IPS DF 6.9 (cell line): ENCODE data around the gene TMEM240.
A peak's percentile ranks its signal among the peaks of the same experiment; 100 is the strongest.
"Not testable (repeated sequence)": the region's sequence is repeated elsewhere in the genome, so short reads cannot be mapped to it uniquely, and the experiment has no call there.

ENCODE experiments used
- DNase-seq: peaks from one replicate; pipeline ENCODE4 v3.0.0-alpha.2; 2013; ENCODE audit warnings: low read depth, low spot score
- H3K27ac ChIP-seq: one replicate; pipeline ENCODE4 v1.5.1; 2013; ENCODE audit warnings: low read length, control low read depth
- H3K27me3 ChIP-seq: 2 replicates; pipeline ENCODE4 v1.6.1; 2013; ENCODE audit warnings: mild to moderate bottlenecking, low read length; ENCODE audit not compliant: control insufficient read depth, insufficient read depth
- H3K36me3 ChIP-seq: 2 replicates; pipeline ENCODE4 v1.6.1; 2013; ENCODE audit warnings: low read length; ENCODE audit not compliant: control insufficient read depth, insufficient read depth
- H3K4me1 ChIP-seq: 2 replicates; pipeline ENCODE4 v1.6.1; 2013; ENCODE audit warnings: low read length; ENCODE audit not compliant: control insufficient read depth, insufficient read depth
- H3K4me3 ChIP-seq: 2 replicates; pipeline ENCODE4 v1.5.1; 2013; ENCODE audit warnings: mild to moderate bottlenecking, low read length
- H3K9me3 ChIP-seq: 2 replicates; pipeline ENCODE4 v1.6.1; 2013; ENCODE audit warnings: low read length, inconsistent platforms; ENCODE audit not compliant: control insufficient read depth, insufficient read depth
- WGBS: extraction: QIAGEN DNeasy Blood & Tissue Kit; methylation state at CpG from one replicate; pipeline ENCODE4 v1.1.7; 2013; ENCODE audit warnings: mixed read lengths, missing lambda C conversion rate; ENCODE audit not compliant: insufficient read length, insufficient coverage; 5-methylcytosine and 5-hydroxymethylcytosine counted together

TMEM240 gene

DNA sequence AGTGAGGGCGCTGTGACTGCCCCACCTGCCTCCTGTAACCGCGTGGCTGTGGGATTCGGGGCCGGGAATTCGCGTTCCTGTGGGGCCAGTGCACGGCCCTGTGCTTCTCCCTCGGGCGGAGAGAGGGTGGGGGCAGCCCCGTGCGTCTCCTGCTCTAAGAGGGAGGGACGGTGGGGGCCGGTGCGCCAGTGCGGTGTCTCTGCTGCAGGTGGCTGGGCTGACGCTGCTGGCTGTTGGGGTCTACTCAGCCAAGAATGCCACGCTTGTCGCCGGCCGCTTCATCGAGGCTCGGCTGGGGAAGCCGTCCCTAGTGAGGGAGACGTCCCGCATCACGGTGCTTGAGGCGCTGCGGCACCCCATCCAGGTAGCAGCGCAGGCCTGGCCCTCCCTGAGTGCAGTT, 17.9 kb downstream of the TMEM240 start:
- H3K36me3 ChIP-seq = peaks cover 34% of the 10 kb centered on the region
- not testable (repeated sequence) for H3K27ac ChIP-seq, H3K4me3 ChIP-seq, H3K27me3 ChIP-seq, H3K4me1 ChIP-seq, DNase-seq, H3K9me3 ChIP-seq
- WGBS = no CpG with 5 or more reads among the region's 30 CpGs

DNA sequence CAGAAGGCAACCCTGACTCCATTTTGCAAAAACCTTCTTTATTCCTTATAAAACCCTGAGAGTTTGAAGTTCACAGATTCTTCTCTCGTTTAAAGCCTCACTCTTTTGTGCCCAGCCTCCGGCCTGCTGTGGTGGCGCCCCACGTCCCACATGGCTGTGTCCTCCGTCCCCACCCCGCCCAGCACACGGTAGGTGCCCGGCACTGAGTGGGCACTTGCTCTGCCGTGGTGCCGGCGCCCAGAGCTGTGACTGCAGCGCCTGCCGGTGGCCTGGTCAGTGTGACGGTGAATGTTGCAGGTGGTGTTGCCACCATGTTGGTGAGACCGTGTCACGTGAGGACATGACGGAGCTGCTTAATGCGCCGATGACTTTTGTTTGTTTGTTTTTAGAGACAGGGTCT, 19.1 kb downstream of the TMEM240 start:
- no peaks in the 10 kb centered on the region for H3K27me3 ChIP-seq
- H3K36me3 ChIP-seq = peaks cover 29% of the 10 kb centered on the region
- WGBS = no CpG with 5 or more reads among the region's 19 CpGs
- H3K9me3 ChIP-seq = no peaks in the 10 kb centered on the region
- H3K4me3 ChIP-seq = no peak overlapping the region
- no peak for DNase-seq
- H3K27ac ChIP-seq = no peak overlapping the region
- no peaks in the 10 kb centered on the region; the same call in 1 of the 2 replicates for H3K4me1 ChIP-seq

DNA sequence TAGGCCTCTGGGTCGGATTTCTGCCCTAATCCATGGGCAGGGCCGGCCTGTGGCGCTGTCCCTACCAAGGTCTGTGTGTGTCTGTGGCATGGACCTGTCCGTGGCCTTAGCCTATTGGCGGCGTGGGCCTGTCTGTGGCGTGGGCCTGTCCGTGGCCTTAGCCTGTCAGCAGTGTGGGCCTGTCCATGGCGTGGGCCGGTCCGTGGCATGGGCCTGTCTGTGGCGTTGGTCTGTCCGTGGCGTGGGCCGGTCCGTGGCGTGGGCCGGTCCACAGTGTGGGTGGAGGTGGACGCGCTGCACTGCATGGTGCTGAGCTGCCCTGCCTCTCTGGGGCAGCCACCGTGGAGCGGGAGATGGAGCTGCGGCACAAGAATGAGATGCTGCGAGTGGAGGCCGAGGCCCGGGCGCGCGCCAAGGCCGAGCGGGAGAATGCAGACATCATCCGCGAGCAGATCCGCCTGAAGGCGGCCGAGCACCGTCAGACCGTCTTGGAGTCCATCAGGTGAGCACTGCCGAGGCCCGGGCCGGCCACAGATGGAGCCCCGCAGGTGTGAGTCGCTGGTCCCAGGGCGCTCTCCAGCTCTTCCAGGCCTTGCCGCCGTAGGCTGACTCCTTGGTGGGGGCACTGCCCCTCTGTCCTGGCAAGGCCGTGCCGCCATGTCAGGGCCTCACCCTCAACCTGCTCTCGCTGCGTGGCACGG, 20.5 kb downstream of the TMEM240 start:
- H3K9me3 ChIP-seq, H3K4me1 ChIP-seq, H3K4me3 ChIP-seq, H3K27me3 ChIP-seq, H3K27ac ChIP-seq, DNase-seq: not testable (repeated sequence)
- peaks cover 25% of the 10 kb centered on the region for H3K36me3 ChIP-seq
- no CpG with 5 or more reads among the region's 51 CpGs for WGBS

DNA sequence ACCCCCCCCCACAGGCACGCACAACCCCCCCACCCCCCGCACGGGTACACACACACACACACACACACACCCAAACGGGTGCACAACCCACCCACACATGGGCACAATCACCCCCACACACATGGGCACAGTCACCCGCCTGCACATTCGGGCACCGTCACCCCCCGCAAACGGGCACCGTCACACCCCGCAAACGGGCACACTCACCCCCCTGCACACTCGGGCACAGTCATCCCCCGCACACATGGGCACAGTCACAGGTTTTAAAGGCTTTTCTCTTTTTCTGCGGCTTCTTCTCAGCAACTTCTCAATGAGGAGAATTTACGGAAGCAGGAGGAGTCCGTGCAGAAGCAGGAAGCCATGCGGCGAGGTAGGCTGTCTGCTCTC, 21.8 kb downstream of the TMEM240 start:
- no CpG with 5 or more reads among the region's 19 CpGs for WGBS
- H3K9me3 ChIP-seq = not testable (repeated sequence)

DNA sequence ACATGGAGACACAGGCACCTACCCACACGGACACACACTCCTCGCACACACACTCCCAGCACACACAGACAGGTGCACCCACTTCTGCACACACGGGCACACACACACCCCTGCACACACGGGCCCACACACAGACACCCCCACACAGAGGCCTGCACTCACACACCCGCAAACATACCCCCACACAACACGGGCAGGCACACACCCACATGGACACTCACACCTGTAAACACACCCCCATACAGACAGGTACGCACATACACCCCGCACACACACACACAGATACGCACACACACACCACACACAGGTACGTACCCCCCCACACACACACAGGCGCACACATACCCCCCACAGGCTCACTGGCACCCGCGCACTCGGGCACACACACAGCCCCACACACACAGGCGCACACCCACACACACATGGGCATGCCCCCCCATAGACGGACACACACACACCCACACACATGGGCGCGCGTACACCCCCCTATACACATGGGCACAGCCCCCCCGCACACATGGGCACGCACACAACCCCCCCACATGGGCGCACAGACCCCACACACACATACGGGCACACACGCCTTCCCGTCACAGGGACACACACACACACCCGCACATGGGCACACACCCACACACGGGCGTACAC, 22.3 kb downstream of the TMEM240 start:
- no peaks in the 10 kb centered on the region for H3K9me3 ChIP-seq
- no peaks in the 10 kb centered on the region; the same call in 1 of the 2 replicates for H3K4me1 ChIP-seq
- peaks cover 25% of the 10 kb centered on the region for H3K36me3 ChIP-seq
- H3K4me3 ChIP-seq = no peak overlapping the region
- no peaks in the 10 kb centered on the region for H3K27me3 ChIP-seq
- DNase-seq = no peak
- H3K27ac ChIP-seq = no peak overlapping the region
- no CpG with 5 or more reads among the region's 28 CpGs for WGBS

More for the DNA sequence above, 21.8 kb downstream of the TMEM240 start:
- H3K4me3 ChIP-seq, DNase-seq, H3K27me3 ChIP-seq, H3K4me1 ChIP-seq, H3K27ac ChIP-seq: not testable (repeated sequence)
- peaks cover 25% of the 10 kb centered on the region for H3K36me3 ChIP-seq

DNA sequence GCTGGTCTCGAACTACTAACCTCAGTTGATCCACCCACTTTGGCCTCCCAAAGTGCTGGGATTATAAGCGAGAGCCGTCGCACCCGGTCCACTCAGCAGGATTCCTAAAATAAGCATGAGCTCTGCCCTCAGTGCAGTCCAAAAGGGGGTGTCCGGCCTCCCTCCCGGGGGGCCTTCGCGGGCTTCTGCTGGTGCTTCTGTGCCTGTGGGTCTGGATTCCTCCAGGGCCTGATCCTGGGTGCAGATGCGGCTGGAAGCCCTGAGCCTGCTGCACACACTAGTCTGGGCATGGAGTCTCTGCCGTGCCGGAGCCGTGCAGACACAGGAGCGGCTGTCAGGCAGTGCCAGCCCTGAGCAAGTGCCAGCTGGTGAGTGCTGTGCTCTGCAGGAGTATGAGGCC, 23.5 kb downstream of the TMEM240 start:
- not testable (repeated sequence) for H3K27me3 ChIP-seq, H3K27ac ChIP-seq, DNase-seq, H3K4me1 ChIP-seq, H3K9me3 ChIP-seq, H3K4me3 ChIP-seq
- H3K36me3 ChIP-seq = peaks cover 25% of the 10 kb centered on the region
- no CpG with 5 or more reads among the region's 14 CpGs for WGBS

DNA sequence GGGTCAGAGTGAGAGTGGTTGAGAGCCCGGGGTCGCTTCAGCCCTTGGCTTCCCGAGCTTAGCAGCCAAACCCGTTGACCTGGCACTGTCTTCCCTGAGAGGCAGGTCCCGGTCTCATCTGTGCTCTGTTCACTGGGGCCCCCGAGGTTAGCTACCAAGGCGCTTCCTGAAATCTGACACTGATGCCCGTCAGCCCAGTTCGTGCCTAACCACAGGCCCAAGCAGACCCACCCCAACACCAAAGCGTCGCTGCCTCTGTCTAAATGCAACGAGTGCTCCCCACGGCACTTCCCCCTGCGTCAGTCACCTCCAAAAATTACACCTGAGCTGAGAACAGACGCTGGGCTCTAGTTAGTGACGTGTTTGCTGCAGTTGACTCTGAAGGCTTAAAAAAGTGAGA, 26.0 kb downstream of the TMEM240 start:
- H3K4me1 ChIP-seq, DNase-seq, H3K27ac ChIP-seq, H3K9me3 ChIP-seq, H3K4me3 ChIP-seq, H3K27me3 ChIP-seq: not testable (repeated sequence)
- peaks cover 12% of the 10 kb centered on the region for H3K36me3 ChIP-seq
- no CpG with 5 or more reads among the region's 16 CpGs for WGBS

DNA sequence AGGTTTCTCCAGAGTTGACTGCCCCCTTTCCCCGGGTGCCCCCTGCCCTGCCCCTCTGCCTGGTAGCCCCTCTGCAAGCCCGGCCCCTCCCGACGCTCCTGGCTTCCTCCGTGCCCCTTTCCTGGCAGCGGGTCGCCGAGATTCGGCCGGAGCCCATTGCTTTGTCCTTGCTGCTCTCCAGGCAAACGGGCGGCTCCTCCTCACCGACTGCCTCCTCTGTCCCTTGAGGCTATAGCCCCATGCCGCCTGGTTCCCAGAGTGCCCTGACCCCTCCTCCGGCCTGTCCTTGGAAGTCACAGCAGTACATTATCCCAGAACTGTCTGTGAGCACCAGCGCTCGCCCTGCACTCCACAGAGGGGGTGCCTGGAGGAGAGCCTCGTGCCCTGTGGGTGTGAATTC, 26.7 kb downstream of the TMEM240 start:
- H3K27me3 ChIP-seq, H3K4me1 ChIP-seq, DNase-seq, H3K27ac ChIP-seq, H3K9me3 ChIP-seq, H3K4me3 ChIP-seq: not testable (repeated sequence)
- H3K36me3 ChIP-seq = peaks cover 10% of the 10 kb centered on the region
- no CpG with 5 or more reads among the region's 18 CpGs for WGBS

DNA sequence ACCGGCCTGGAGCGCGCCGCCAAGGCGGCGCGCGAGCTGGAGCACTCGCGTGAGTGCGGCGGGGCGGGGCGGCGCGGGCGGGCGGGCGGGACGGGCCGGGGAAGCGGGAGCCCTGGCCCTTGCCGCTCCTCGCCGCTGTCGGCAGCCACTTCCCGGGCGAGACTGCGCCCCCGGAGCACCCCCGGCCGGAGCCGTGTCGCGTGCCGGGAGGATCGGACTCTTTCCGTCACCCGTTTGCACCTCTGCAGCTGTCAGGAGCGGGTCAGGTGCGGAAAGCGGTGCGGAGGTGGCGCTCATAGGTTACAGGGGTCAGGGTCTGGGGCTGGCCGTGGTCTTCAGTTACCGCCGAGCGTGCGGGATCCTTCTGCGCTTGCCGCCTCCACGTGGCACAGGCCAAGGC, 28.0 kb downstream of the TMEM240 start:
- H3K27ac ChIP-seq, H3K27me3 ChIP-seq, H3K4me1 ChIP-seq, H3K9me3 ChIP-seq, DNase-seq, H3K36me3 ChIP-seq: not testable (repeated sequence)
- WGBS = no CpG with 5 or more reads among the region's 52 CpGs
- peak overlapping the region; percentile 92; the same call in 1 of the 2 replicates for H3K4me3 ChIP-seq

DNA sequence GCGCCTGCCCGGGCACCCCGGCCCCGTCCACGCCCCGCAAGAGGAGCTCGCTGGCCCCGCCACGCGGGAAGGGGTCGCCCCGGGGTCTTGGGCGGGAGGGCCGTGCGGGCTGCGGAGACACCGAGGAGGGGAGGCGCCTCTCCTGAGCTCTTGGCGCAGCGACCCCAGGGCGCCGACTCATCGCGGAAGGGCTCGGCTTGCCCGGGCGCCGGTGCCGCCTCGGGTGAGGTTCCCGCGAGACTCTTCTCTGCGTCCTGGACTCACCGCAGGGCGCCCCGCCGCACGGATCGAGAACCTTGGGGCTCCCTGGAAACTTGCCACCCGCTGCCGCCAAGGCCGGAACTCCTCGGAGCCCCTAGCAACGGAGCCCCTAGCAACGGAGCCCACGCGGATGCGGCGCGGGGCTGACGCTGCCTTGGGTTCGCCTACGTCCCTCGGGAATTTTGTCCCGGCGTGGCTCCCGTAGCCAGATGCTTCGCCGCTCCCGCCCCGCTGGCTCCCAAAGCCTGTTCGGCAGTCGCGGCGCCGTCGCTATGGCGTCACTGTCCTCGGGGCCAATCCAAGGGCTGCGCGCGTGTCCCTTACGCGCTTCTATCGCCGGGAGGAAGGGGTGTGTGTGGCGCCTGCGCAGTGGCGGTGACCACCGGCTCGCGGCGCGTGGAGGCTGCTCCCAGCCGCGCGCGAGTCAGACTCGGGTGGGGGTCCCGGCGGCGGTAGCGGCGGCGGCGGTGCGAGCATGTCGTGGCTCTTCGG, 28.7 kb downstream of the TMEM240 start, which contains the start of gene ATAD3A:
Gene ATAD3A (plus strand): TSS at position 630 of the 753 bp plus-strand sequence. CDS start 107 bp downstream, at position 737.
- DNase-seq = peak; percentile 95
- Histone ChIP-seq H3K4me3 (peak within 1 kb of the TSS; percentile 92), H3K9me3 (no peaks in the 10 kb centered on the region), H3K4me1 (no peaks in the 10 kb centered on the region; the same call in 1 of the 2 replicates), H3K27ac (no peak within 1 kb of the TSS), H3K36me3 (no peaks in the 10 kb centered on the region), H3K27me3 (no peaks in the 10 kb centered on the region)
- WGBS = no CpG with 5 or more reads among the region's 99 CpGs
